OCI-LY7 (cell line): ENCODE results near the gene ADAMTS9. TPM values are rescaled to one million over a fixed set of nuclear protein-coding genes. Genes with fewer than 3 reads are reported as not detected.

Experiments used
- BruUV-seq: library from RNA; stranded (reverse); fragments of 400-500 nt; replicated peaks from 2 replicates; lab custom pipeline; 2021; lab: Mats Ljungman, UMichigan
- CTCF ChIA-PET: fragments of 300-600 bp; sonication (Branson Sonifier 250); formaldehyde crosslinking; loops from one replicate; lab custom pipeline; 2022; ENCODE audit warnings: antibody characterized with exemption; ENCODE audit not compliant: unreplicated experiment; lab: Charles Lee
- POLR2A ChIA-PET: fragments of 300-600 bp; sonication (Branson Sonifier 250); formaldehyde crosslinking; loops from one replicate; lab custom pipeline; 2022; ENCODE audit warnings: antibody characterized with exemption; lab: Charles Lee
- DNase-seq: peaks from one replicate; pipeline ENCODE4 v3.0.0-alpha.2; 2015; ENCODE audit warnings: low spot score
- H2AFZ ChIP-seq: fragments of 200-600 bp; sonication (generic), shearing (Covaris generic); 2 replicates; pipeline ENCODE4 v1.6.1; 2014; ENCODE audit warnings: mild to moderate bottlenecking, antibody characterized with exemption, low read length, moderate library complexity
- H3K27ac ChIP-seq: fragments of 200-600 bp; sonication (generic); 2 replicates; pipeline ENCODE4 v1.5.1; 2014; ENCODE audit warnings: mixed run types, low read depth, mild to moderate bottlenecking, moderate library complexity, low read length, inconsistent platforms; ENCODE audit not compliant: poor library complexity, severe bottlenecking
- H3K36me3 ChIP-seq: fragments of 200-600 bp; sonication (generic); 2 replicates; pipeline ENCODE4 v1.6.1; 2014; ENCODE audit warnings: mild to moderate bottlenecking, antibody characterized with exemption, low read length, moderate library complexity, mixed read lengths; ENCODE audit not compliant: insufficient read depth
- H3K4me1 ChIP-seq: fragments of 200-600 bp; sonication (generic); 2 replicates; pipeline ENCODE4 v1.5.1; 2014; ENCODE audit warnings: mild to moderate bottlenecking, low read length; ENCODE audit not compliant: insufficient read depth, poor library complexity, severe bottlenecking
- H3K4me2 ChIP-seq: fragments of 200-600 bp; sonication (generic); 2 replicates; pipeline ENCODE4 v1.6.1; 2014; ENCODE audit warnings: mild to moderate bottlenecking, low read length
- H3K4me3 ChIP-seq: fragments of 200-600 bp; sonication (generic); 2 replicates; pipeline ENCODE4 v1.5.1; 2014; ENCODE audit warnings: mild to moderate bottlenecking, low read depth, low read length; ENCODE audit not compliant: poor library complexity, severe bottlenecking
- H3K79me2 ChIP-seq: fragments of 200-600 bp; sonication (generic); 2 replicates; pipeline ENCODE4 v1.6.1; 2016; ENCODE audit warnings: low read depth, mild to moderate bottlenecking, low read length, moderate library complexity, mixed read lengths; ENCODE audit not compliant: insufficient read depth
- H3K9me2 ChIP-seq: fragments of 200-600 bp; sonication (generic); 2 replicates; pipeline ENCODE4 v1.6.1; 2016; ENCODE audit warnings: mild to moderate bottlenecking, low read length, mixed read lengths; ENCODE audit not compliant: insufficient read depth
- H3K9me3 ChIP-seq: fragments of 200-600 bp; sonication (generic); 2 replicates; pipeline ENCODE4 v1.6.1; 2014; ENCODE audit warnings: mild to moderate bottlenecking, mixed run types, low read length, mixed read lengths
- H4K20me1 ChIP-seq: fragments of 200-600 bp; sonication (generic); 2 replicates; pipeline ENCODE4 v1.6.1; 2014; ENCODE audit warnings: mild to moderate bottlenecking, antibody characterized with exemption, low read length, moderate library complexity, mixed read lengths; ENCODE audit not compliant: insufficient read depth
- CTCF ChIP-seq: fragments of 200-600 bp; sonication (generic); conservative IDR thresholded peaks from 2 replicates; pipeline ENCODE4 v1.5.1; 2014; ENCODE audit warnings: mild to moderate bottlenecking, antibody characterized with exemption, low read length, moderate library complexity, mixed read lengths
- EZH2phosphoT487 ChIP-seq: fragments of 200-600 bp; sonication (generic); IDR thresholded peaks from 2 replicates; pipeline ENCODE4 v1.6.1; 2018; ENCODE audit warnings: low read depth, borderline replicate concordance, mild to moderate bottlenecking, mixed run types, antibody characterized with exemption, low read length, moderate library complexity, mixed read lengths
- intact Hi-C: fragments of 100-400 bp; cut with micrococcal nuclease; formaldehyde crosslinking; loops from one replicate; pipeline ENCODE4 v1.10.0; 2022; ENCODE audit not compliant: unreplicated experiment
- total RNA-seq, 2 experiments: library from RNA; depleted of rRNA in 1 of 2; stranded (reverse); fragments of >200 nt in 1 of 2; shearing (Covaris generic) in 1 of 2; gene quantifications; 2 replicates each; pipeline ENCODE4 v1.2.3, GENCODE V29; 2014 to 2022

The ADAMTS9 gene
- total RNA-seq, 2 experiments from 2014 or later = not detected

DNA sequence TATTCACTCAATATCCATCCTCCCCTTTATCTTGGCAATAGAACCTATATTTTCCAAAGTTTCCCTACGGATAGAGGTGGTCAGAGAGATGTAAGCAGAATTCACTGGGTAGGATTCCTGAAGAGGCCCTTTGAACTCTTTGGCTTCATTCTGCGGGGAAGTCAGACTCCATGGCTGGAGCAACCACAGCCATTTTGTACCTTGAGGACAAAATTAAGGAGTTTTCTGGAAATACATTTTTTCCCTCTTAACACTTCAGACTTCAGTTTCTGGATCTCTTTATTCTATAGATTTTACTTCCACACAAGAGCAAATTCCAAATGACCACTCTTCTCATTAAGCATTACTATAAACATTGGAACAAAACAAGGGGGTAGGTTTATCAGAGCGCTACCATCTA, 43.3 kb downstream of the ADAMTS9 start:
- H3K9me2 ChIP-seq = no peaks in the 10 kb centered on the region
- no peak overlapping the region for H3K4me2 ChIP-seq
- H3K4me1 ChIP-seq = no peaks in the 10 kb centered on the region
- intact Hi-C loops = no loop called here
- no peak overlapping the region for H3K27ac ChIP-seq
- TF ChIP-seq CTCF (no peak), EZH2phosphoT487 (no peak)
- H4K20me1 ChIP-seq = no peaks in the 10 kb centered on the region
- H3K36me3 ChIP-seq = no peaks in the 10 kb centered on the region
- BruUV-seq = no TSS peak
- no peaks in the 10 kb centered on the region for H3K9me3 ChIP-seq
- H2AFZ ChIP-seq = no peak overlapping the region
- ChIA-PET CTCF (no interaction called here), POLR2A (no interaction called here)
- no peak for DNase-seq
- H3K79me2 ChIP-seq = no peaks in the 10 kb centered on the region
- H3K4me3 ChIP-seq = no peak overlapping the region

DNA sequence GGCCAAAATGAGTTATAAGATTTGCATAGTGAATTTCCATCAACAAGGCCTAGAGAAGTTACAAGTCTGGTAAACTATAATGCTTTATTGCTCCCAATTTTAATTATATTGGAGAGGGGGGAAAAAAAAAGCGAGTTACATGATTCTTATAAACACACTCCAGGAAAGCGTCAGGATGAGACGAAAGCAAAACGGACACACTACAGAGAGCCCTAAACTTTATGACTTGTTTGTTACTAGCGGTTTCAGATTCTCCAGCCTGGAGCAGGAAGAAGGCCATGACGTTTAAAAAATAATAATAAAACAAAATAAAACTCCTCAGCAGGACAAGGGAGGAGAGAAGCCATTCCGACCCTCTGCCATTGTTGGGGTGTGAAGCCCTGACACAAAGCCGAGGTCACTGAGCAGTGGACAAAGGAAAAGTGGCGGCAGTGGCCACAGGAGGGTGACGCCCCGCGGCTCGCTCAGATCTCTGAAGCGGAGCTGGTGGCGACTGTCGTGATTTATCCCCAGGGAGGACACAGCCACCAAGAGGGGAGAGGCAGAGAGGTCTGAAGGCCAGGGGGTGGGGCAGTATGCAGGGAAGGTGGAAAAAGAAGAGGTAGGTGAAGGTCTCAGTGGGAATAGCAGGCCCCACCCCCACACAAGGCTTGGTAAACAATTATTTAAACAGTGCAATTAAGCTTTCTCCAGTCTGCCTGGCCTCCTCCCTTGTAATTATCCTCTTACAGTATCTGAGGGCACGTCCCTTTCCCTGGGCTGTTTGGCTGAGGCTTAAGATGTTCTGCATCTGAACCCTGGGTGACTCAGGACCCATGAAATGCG, 45.3 kb downstream of the ADAMTS9 start:
- no peaks in the 10 kb centered on the region for H3K36me3 ChIP-seq
- H3K9me3 ChIP-seq = no peaks in the 10 kb centered on the region
- DNase-seq = no peak
- no TSS peak for BruUV-seq
- H3K4me1 ChIP-seq = no peaks in the 10 kb centered on the region
- ChIA-PET POLR2A (no interaction called here), CTCF (no interaction called here)
- TF ChIP-seq CTCF (no peak), EZH2phosphoT487 (no peak)
- no peaks in the 10 kb centered on the region for H3K79me2 ChIP-seq
- H2AFZ ChIP-seq = no peak overlapping the region
- H3K4me3 ChIP-seq = no peak overlapping the region
- no peak overlapping the region for H3K4me2 ChIP-seq
- H3K9me2 ChIP-seq = no peaks in the 10 kb centered on the region
- no peak overlapping the region for H3K27ac ChIP-seq
- intact Hi-C loops = no loop called here
- no peaks in the 10 kb centered on the region for H4K20me1 ChIP-seq

DNA sequence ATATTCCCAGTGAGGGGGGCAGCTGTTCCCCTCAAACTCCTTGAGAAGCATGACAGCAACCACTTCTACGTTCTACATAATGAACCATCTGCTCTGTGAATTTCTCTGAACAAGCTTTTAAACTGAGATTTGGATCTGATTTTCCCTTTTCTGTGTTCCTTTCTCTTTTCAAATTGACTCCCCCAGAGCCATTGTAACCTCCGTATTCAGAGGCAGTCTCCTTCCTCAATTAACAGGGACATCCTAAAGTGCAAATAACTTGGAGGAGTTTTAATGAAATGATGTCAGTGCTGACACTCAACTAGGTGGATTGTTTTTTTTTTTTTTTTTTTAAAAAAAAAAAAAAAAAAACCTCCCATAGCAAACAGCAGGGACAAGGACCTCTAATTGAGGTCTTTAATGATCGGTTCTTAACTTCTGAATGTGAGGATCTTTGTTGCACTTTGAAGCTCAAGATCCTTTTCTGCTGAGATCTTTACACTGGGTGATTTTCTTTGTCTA, 48.8 kb downstream of the ADAMTS9 start:
- TF ChIP-seq EZH2phosphoT487 (no peak), CTCF (no peak)
- H3K4me1 ChIP-seq = no peaks in the 10 kb centered on the region
- ChIA-PET POLR2A (interaction anchor here (0.6 to 0.7 kb wide), 3 partner anchors 12 to 1209 kb away, joined by 3 to 11 read pairs (median 11); no protein-coding TSS in a partner anchor), CTCF (no interaction called here)
- no peak overlapping the region for H2AFZ ChIP-seq
- DNase-seq = no peak
- no peaks in the 10 kb centered on the region for H4K20me1 ChIP-seq
- BruUV-seq = no TSS peak
- no peak overlapping the region for H3K4me3 ChIP-seq
- H3K4me2 ChIP-seq = no peak overlapping the region
- H3K27ac ChIP-seq = no peak overlapping the region
- no peaks in the 10 kb centered on the region for H3K36me3 ChIP-seq
- H3K9me2 ChIP-seq = no peaks in the 10 kb centered on the region
- H3K9me3 ChIP-seq = no peaks in the 10 kb centered on the region
- intact Hi-C loops = no loop called here
- no peaks in the 10 kb centered on the region for H3K79me2 ChIP-seq
